A673 (cell line): Measurements from ENCODE around the gene CPA1.

Experiments used
- EZH2 ChIP-seq: fragments of 200-600 bp; sonication (generic); IDR thresholded peaks from 2 replicates; pipeline ENCODE4 v1.6.1; 2017; ENCODE audit warnings: borderline replicate concordance, low read depth, mild to moderate bottlenecking, mixed read lengths, antibody characterized with exemption, low read length; ENCODE audit not compliant: poor library complexity, severe bottlenecking
- TF ChIP-seq, protein P1 (sequence below): fragments of 300-800, 200-600 bp; sonication (generic); conservative IDR thresholded peaks from 2 replicates; pipeline ENCODE4 v1.5.1; 2017; ENCODE audit warnings: low read depth, mild to moderate bottlenecking, antibody characterized with exemption, low read length, moderate library complexity, mixed read lengths

- TF ChIP-seq, protein P1, sequence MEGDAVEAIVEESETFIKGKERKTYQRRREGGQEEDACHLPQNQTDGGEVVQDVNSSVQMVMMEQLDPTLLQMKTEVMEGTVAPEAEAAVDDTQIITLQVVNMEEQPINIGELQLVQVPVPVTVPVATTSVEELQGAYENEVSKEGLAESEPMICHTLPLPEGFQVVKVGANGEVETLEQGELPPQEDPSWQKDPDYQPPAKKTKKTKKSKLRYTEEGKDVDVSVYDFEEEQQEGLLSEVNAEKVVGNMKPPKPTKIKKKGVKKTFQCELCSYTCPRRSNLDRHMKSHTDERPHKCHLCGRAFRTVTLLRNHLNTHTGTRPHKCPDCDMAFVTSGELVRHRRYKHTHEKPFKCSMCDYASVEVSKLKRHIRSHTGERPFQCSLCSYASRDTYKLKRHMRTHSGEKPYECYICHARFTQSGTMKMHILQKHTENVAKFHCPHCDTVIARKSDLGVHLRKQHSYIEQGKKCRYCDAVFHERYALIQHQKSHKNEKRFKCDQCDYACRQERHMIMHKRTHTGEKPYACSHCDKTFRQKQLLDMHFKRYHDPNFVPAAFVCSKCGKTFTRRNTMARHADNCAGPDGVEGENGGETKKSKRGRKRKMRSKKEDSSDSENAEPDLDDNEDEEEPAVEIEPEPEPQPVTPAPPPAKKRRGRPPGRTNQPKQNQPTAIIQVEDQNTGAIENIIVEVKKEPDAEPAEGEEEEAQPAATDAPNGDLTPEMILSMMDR: no peak
- TF ChIP-seq EZH2: no peak
Observed at GRCh38 chr7:130332259-130333053, 47.8 kb upstream of the CPA1 start.
